NCI-H460 (cell line): ENCODE results near the gene CBX5. TPM values are rescaled to one million over a fixed set of nuclear protein-coding genes. Genes with fewer than 3 reads are reported as not detected.
A peak's percentile ranks its signal among the peaks of the same experiment; 100 is the strongest.
"Not testable (repeated sequence)": the region's sequence is repeated elsewhere in the genome, so short reads cannot be mapped to it uniquely, and the experiment has no call there.

Source experiments
- DNase-seq: peaks from one replicate; pipeline ENCODE4 v3.0.0-alpha.2; 2016; ENCODE audit warnings: low read depth; ENCODE audit errors: extremely low read depth
- total RNA-seq: library from RNA; depleted of rRNA; stranded (reverse); fragments of >200 nt; shearing (Covaris generic); gene quantifications from 2 replicates; pipeline ENCODE4 v1.2.3, GENCODE V29; 2014

CBX5 gene
- total RNA-seq, 1 experiment from 2014 or later, result 48.5 TPM

DNA sequence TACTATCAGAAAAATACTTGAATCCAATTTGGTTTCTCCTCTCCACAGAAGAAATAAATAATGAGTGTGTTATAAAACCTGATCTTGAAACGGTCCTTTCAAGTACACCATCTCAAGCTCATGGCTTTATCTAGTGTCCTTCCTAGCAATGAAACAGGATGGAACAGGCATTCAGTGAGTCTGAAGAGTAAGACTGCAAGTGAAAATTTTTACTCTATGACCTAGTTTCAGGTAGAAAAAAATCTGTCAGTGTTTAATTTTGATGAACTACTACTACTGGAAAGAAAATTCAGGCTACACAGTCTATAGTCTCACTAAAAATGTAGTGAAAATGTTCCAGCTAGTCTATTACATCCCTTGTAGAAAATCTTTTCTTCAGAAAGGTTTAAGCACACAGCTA lies 7.7 kb downstream of the CBX5 start:
- DNase-seq, result no peak

DNA sequence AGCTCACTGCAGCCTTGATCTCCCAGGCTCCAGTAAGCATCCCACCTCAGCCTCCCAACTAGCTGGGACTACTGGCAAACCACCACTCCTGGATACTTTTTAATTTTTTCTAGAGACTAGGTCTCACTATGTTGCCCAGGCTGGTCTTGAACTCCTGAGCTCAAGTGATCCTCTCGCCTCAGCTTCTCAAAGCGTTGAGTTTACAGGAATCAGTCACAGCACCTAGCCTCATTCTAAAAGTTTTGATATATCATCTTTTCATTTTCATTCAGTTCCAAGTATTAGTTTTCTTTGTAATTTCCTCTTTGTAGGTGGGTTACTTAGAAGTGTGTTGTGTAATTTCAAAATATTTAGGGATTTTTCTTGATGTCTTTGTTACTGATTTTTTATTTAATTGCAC lies 9.6 kb downstream of the CBX5 start:
- DNase-seq, result no peak

DNA sequence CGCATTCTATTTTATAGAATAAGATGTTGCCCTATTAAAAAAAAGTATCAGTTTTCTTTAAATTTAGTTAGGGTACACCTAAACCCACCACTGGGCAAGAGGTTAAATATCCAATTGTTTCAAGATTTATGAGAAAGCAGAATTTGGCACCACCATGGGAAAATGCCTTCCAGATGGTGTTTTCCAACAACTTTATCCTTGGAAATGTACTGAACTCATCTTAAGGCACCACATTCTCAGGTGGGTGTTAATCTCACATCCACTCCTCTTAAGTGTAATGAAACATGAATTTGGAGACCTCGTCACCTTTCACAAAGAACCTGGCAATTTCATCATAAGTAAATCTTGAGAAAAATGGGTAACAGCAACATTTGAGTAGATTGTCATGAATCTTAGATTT lies 13.1 kb downstream of the CBX5 start:
- peak; percentile 38 for DNase-seq

DNA sequence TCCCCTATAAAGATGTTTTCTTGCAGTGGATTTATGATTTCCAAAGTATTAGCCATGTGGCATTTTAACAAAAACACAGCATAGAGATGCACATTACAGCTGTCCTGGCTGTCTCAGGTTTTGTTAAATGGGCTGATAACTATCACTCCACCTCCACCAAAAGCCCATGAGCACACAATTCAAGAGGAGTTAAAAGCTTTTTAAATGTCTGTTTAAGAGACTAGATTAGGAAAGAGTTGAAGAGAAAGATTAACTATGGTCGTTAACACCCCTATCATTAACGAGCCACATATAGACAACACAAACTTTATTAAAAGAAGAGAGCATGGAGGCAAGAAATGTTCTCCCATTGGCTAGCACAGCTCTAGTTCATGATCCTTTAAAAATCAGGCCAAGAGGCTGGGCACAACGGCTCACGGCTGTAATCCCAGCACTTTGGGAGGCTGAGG lies 14.5 kb downstream of the CBX5 start:
- DNase-seq, result no peak

DNA sequence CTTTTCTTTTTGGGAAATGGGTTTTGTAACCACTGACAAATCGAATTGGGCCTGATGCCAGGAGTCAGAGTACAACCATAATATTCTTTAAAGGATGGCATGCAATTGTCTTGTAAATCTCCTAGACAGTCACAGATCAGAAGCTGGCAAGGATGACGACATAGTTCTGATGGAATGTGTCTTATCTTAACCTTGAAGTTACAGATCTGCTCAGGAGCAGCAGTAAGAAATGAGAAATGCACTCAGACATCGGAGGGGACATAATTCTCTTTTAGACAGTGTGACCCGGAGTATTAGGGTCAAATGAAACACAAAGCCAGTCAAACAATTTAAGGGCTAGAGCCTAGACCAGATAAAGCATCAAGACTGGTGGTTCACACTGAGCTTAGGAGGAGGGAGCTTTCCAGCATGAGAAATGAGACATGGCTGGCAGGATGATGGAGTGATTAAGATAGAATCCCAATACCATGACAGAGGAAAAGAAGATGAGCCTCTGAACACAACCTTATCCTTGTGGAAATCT lies 17.5 kb downstream of the CBX5 start:
- DNase-seq, result no peak

DNA sequence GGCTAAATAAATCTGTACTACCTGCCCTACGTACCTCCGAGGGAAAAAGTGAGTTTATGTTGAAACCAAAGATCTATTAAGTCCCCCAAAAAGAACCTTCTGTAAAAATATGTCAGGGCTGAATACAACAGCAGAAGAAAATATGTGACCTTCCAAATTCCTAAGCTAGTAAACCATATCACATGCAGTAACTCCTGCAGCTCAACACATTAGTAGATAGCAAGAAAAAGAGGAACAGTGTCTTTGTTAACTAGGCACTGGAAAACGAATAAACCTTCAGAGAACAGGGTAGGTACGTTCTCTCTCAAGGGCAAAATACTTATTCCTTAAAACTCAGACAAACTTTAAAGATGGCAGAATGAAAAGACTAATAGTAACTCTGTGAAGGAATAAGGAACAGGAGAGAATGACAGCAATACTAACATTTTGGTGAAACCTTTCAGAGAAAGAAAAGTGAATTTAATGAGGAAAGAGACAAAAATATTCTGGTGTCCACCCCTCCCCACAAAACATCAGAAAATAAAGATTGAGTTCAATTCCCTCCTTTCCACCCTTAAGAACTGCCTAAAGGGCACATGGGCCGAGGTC lies 18.0 kb downstream of the CBX5 start:
- no peak for DNase-seq

DNA sequence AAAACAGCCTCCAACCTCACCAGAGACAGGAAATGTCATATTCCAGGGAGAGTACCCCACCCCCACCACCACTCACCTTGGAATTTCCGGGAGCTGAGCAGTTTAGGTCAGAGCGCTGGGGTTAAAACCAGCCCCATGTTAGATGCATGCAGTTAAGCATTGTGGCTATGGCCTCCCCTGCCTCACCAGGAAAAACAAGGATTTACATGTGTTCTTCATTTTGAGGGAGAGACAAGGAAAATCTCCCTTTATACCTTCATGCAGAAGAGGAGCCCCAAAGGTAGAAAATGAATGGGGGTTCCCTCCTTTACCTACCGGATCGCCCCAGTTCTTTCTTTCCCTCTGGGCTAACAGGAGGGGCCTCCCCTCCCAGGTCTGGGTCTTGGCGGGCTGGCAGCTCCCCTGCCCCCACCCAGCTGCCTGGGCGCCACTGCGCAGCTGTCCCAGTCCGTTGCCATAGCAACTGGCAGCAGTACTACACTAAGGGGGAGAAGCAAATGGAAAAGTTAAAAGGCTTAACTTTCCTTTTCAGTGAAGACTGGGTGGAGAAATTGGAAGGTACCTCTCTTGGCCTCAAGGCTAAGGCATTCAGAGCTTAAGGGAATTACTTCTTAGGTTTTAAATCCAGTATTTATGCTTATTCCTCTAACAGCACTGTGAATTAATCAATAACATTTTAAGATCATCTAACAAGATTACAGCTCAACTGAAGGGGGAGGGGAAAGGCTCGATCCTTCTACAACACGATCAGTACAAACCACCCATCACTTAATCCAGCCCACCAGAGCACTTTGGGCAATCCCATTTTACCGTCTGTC lies 20.5 kb downstream of the CBX5 start:
- DNase-seq, result peak; percentile 61

DNA sequence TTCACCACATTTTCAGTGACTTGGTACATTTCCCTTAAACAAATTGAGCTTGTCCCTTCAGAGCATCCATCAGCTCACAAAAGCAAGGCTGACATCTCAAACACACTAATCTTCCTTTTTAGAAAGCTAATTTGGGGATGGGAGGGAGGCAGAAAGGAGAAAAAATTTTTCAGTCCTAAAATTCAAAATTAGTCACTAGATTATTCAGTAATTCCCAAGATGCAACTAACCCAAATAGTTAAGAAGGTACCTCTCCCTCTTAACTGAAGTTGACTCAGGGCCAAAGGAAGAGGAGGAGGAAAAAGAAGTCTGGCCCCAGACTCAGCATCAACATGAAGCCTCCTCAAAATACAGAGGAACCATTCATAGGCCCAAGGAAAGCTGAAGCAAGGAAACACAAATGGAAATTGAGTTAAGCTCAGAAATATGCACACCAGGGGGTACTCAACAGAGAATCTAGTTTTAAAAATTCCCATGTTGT lies 21.7 kb downstream of the CBX5 start:
- DNase-seq, result no peak

DNA sequence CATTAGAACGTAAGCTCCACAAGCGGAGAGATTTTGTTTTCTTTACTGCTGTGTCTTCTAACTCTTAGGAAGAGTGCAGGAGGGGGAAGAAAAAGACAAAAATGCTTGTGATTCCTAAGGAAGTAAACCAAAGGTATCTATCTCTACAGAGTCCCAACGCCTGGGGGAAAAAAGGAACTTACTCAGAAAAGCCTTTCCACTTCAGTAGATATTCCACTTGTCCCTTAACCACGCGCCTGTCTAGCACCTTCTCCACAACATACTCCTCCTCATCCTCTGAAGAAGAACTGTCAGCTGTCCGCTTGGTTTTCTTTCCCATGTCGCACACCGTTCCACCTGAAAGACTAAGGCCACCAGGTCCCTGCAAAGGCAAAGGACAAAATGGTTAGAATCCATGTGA lies 22.6 kb downstream of the CBX5 start:
- no peak for DNase-seq

DNA sequence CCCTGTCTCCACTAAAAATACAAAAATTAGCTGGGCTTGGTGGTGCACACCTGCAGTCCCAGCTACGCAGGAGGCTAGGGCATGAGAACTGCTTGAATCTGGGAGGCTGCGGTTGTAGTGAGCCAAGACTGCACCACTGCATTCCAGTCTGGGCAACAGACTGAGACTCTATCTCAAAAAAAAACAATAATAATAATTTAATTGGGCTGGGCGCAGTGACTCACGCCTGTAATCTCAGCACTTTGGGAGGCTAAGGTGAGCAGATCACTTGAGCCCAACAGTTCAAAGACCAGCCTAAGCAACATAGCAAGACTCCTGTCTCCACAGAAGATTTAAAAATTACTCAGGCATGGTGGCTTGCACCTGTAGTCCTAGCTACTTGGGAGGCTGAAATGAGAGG lies 26.7 kb downstream of the CBX5 start:
- DNase-seq, result no peak

DNA sequence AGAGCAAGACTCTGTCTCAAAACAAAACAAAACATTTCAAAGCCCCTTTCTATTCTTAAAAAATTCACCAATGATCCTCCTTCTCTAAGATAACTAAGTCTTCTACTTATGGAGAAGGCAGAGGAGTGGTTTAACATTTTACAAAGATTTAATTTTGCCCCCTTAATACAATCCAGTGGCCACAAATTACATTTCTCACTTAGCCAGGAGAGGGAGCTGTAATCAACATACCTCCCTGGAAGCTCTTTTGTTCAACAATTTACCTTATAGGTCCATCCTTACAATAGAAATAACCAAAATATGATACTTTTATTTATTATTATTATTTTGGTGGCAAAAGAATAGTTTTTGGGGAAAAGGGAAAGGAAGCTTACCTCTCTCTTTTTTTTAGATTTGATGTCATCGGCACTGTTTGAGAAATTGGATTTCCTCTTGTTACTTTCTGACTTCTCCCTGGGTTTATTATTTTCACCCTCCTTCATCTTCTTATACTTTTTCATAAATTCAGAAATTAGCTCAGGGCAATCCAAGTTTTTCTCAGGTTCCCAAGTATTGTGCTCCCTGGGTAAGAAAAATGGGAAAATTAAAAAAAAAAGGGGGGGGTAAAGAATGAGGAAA lies 28.1 kb downstream of the CBX5 start:
- DNase-seq, result peak; percentile 44

DNA sequence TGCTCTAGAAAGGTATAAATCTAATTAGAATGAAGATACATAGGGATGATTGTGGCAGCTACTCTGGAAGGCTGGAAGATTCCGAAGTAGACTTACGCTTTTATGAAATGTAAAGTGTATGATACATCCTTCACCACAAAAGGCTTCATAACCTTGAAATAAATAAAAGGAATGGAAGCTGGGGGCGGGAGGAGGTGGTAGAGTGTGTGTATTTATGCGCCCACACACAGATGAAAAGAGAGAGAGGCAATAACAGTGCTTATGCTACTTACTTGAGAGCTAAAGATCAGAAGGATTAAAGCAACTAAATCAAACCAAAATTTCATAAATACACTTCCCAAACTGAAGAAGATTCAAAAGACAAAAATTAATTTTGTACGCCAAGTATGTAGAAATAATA lies 30.4 kb downstream of the CBX5 start:
- no peak for DNase-seq

DNA sequence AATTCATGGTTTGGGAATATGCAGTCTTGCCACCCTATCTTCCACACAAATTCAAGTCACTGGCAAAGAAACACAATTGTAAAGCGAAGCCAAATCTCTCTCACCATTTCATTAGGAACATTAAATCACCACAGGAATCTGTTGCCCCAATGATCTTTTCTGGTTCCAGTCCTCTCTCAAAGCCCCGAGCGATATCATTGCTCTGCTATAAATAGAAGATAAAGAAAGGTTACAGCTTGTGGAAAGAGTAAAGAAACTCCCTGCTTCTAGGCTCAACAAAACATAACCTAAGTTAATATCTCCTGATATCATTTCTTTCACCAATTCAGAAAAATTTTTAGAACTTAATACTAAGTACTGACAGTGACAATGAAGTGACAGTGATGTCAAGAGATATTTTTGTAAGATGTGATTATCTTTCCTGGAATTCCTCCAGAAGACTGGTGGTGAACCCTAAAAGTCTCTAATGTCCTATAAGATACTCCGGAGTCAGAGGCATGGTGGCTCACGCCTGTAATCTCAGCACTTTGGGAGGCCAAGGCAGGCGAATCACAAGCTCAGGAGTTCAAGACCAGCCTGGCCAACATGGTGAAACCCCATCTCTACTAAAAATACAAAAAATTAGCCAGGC lies 33.8 kb downstream of the CBX5 start:
- no peak for DNase-seq

DNA sequence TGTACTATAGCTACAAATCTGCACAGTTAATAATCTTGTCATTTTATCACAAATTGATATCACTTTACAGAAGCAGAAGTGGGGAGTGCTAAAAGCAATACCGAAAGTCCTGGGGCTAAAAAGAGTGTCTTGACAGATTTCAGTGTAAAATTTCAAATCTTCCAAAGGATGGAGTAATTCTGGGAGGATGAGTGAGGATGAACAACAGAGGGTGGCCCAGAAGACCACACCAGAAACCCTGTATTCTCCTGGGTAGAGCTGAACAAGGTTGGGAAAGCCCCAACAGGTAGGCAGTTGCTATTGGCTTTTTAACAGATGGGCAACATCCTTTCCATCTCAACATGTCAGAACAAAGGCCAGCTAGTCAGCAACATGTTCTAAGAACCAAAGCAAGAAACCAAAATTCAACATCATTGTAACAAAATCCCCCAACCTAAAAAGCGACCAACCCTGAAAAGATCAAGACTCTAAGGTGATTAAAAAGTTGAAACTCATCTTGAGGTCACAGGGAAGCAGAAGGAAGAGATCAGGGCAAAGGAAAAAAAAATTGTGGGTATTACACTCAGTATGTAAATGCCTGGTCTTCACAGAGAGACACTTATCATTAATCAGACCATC lies 38.8 kb downstream of the CBX5 start:
- no peak for DNase-seq

DNA sequence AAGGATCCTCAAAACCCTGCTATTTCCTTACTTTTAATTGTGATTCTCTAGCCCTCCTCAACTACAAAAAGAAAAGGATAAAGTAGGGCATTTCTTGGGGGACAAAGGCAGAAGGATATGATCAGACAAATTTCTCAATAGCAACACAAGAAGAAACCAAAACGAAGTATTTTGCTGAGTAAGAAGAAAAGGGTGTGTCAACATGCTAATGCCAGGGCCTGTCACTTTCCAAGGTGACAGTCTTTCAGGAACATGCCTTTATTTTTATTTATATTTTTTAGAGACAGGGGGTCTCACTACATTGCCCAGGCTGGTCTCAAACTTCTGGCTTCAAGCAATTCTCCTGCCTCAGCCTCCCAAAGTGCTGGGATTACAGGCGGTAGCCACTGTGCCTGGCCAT lies 39.8 kb downstream of the CBX5 start:
- DNase-seq, result no peak

DNA sequence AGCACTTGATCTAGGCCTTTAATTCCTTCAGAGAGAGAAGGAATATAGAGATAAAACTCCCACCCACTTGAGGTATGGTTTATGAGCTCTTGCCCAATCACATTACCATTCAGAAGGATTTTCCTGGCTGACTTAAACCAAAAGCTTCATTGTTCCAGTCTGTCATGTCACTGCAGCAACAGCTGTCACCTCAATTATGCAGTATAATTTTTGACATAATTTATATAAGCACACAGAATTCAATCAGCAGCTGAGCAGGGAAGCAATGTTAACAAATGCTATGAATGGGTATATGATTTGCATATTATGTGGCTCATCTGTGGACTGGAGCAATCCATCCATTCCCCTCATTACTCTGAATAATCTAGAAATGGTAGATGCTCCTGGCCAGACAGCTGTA lies 40.3 kb downstream of the CBX5 start:
- no peak for DNase-seq

DNA sequence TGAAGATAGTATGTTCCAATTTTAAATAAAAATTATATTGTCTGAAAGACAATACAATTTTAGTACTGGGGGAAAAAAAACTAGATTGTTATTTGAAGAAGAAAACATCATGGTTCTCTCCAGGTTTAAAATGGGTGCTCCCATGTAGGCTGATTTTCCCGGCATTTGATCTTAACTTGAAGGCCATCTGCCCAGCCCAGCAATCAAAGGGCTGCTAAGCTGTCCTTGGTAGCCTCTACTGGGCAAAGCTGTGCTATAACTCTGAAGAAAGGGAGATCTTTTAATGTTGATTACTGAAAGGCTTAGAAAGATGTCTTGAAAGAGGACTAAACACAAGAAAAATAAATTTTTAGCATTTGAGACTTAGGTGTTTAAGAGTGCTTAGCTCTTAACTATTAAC lies 41.4 kb downstream of the CBX5 start:
- DNase-seq, result no peak

DNA sequence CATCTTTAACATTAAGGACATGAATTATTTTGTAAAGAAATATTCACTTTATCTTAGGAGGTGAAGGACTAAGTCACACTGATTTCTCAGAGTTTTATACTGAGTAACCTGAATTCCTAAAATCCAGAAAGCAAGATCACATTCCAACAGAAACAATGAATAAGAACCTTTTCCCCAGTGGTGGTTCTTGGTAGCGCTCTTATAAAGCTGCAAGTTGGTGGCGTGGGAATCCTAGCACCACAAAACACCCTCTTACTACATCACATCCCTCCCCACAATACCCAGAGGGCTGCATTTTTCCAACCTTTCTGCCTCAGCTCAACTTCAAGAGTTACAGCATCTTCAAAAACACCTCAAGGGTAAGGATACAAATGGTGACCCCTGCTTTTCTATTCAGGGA lies 47.1 kb downstream of the CBX5 start:
- DNase-seq, result no peak

DNA sequence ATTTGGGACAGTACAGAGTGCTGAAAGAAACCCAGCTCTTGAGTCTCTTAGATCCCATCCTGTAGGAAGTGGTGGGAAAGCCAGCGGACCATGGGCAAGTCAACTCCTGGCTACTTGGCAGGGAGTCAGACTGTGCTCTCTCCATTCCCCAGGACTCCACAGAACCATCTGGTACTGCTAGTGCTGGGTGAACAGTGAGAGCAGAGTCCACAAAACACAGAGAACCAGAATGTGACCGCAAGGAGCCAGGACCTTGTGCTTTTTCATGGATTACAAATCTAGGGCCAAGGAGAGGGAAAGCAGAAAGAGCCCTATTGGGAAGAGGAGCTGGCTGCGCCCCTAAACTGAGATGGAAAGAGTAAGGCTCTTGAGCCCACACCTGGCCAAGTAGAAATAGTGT lies 48.7 kb downstream of the CBX5 start:
- DNase-seq, result not testable (repeated sequence)

DNA sequence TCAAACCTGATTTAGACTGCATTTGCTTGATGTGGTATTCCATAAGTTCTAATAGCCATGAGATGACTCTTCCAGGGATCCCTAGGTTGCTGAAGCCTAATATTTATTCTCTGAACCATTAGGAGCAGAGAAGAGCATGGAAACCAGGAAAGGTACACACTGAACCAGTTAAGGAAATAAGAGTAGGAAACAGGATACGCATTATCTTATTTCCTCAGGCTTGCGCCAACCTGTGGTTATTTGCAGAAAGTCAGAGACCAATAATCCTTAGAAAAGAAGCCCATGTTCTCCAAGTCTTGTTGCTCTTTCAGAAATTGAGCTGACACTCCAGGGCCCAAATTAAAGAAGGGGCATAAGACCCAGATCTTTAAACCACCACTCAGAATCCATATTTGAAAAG lies 49.4 kb downstream of the CBX5 start:
- DNase-seq, result no peak
